GM18861 (cell line): ENCODE data around the gene TMEM203.
"Not testable (repeated sequence)": the region's sequence is repeated elsewhere in the genome, so short reads cannot be mapped to it uniquely, and the experiment has no call there.

Experiments used
- ATAC-seq: cut with Tn5 transposase; IDR thresholded peaks from one replicate; pipeline ENCODE4 v1.9.1; 2021; ENCODE audit not compliant: unreplicated experiment

Gene TMEM203

GRCh38 chr9:137205126-137206069 is at the start of gene TMEM203, which contains the start of gene NDOR1:
Gene TMEM203, minus strand, starts transcription at chr9:137205648. Its CDS starts 234 bp downstream, at chr9:137205414.
Gene NDOR1, plus strand, starts transcription at chr9:137205700. Its CDS starts 78 bp downstream, at chr9:137205778.
- ATAC-seq: peak; percentile 36

GRCh38 chr9:137254624-137255447 is 49.4 kb upstream of the TMEM203 start, which contains the start of gene NELFB:
Gene NELFB, plus strand, starts transcription at chr9:137255327.
- peak; percentile 60 for ATAC-seq

GRCh38 chr9:137253717-137254623 is 48.5 kb upstream of the TMEM203 start:
- ATAC-seq: no peak

- ATAC-seq: no peak
These were observed 47.4 kb upstream of the TMEM203 start for GRCh38 chr9:137252555-137253506.

- no peak for ATAC-seq
These were observed 46.2 kb upstream of the TMEM203 start for GRCh38 chr9:137251490-137252268.

GRCh38 chr9:137251194-137251461 is 45.7 kb upstream of the TMEM203 start, which contains the start of gene STPG3:
Gene STPG3, plus strand, starts transcription at chr9:137251286. Its CDS starts 1 bp downstream, at chr9:137251287.
- no peak for ATAC-seq

GRCh38 chr9:137250329-137251193 is 45.1 kb upstream of the TMEM203 start:
- no peak for ATAC-seq

GRCh38 chr9:137247916-137248175 is 42.4 kb upstream of the TMEM203 start:
- no peak for ATAC-seq

GRCh38 chr9:137247135-137247915 is 41.9 kb upstream of the TMEM203 start:
- no peak for ATAC-seq

GRCh38 chr9:137245450-137246421 is 40.3 kb upstream of the TMEM203 start:
- no peak for ATAC-seq

GRCh38 chr9:137244486-137245449 is 39.3 kb upstream of the TMEM203 start:
- no peak for ATAC-seq

- ATAC-seq: no peak
These were observed 38.4 kb upstream of the TMEM203 start for GRCh38 chr9:137243626-137244485.

- ATAC-seq: not testable (repeated sequence)
These were observed 37.8 kb upstream of the TMEM203 start for GRCh38 chr9:137243266-137243625.
